K562 (cell line): Measurements from ENCODE around the gene BCAS3. TPM values are rescaled to one million over a fixed set of nuclear protein-coding genes. Genes with fewer than 3 reads are reported as not detected.

Source experiments
- ATF6 ChIP-seq: sonication (generic); formaldehyde crosslinking; IDR thresholded peaks from 2 replicates; pipeline ENCODE4 v1.4.0; 2020; ENCODE audit warnings: mild to moderate bottlenecking, missing genetic modification reagents
- CBFA2T2 ChIP-seq: fragments of 450-650 bp; conservative IDR thresholded peaks from 2 replicates; pipeline ENCODE4 v1.6.1; 2017; ENCODE audit warnings: mild to moderate bottlenecking
- CBFA2T3 ChIP-seq: fragments of 450-650 bp; IDR thresholded peaks from 2 replicates; pipeline ENCODE4 v1.6.1; 2017
- CBFB ChIP-seq: sonication (generic); formaldehyde crosslinking; IDR thresholded peaks from 2 replicates; pipeline ENCODE4 v1.4.0; 2020; ENCODE audit warnings: mild to moderate bottlenecking, missing genetic modification reagents
- CEBPZ ChIP-seq: fragments of 150-350 bp; IDR thresholded peaks from 2 replicates; pipeline ENCODE4 v1.6.1; 2014; ENCODE audit warnings: low read depth, mild to moderate bottlenecking, low read length, borderline replicate concordance
- CHD1 ChIP-seq: fragments of 200-600 bp; sonication (generic); IDR thresholded peaks from one replicate; pipeline ENCODE4 v1.6.1; 2012; ENCODE audit warnings: mild to moderate bottlenecking, moderate library complexity, low read length, inconsistent platforms
- DDX20 ChIP-seq: fragments of 450-650 bp; IDR thresholded peaks from 2 replicates; pipeline ENCODE4 v1.6.1; 2016; ENCODE audit warnings: missing genetic modification characterization, low read depth, mild to moderate bottlenecking, missing compliant biosample characterization, moderate library complexity
- DPF2 ChIP-seq: fragments of 450-650 bp; IDR thresholded peaks from 2 replicates; pipeline ENCODE4 v1.6.1; 2016
- HNRNPLL ChIP-seq: fragments of 200-400 bp; formaldehyde crosslinking; IDR thresholded peaks from 2 replicates; pipeline ENCODE4 v1.6.1; 2017; ENCODE audit warnings: low read length, low read depth, mild to moderate bottlenecking; ENCODE audit not compliant: poor library complexity, severe bottlenecking
- KLF1 ChIP-seq: fragments of 450-650 bp; IDR thresholded peaks from 2 replicates; pipeline ENCODE4 v1.6.1; 2016; ENCODE audit warnings: missing genetic modification characterization, missing compliant biosample characterization
- RBM39 ChIP-seq: fragments of 200-400 bp; formaldehyde crosslinking; optimal IDR thresholded peaks from 2 replicates; pipeline ENCODE3; 2018; ENCODE audit warnings: low read depth, low read length
- SMARCA4 ChIP-seq: fragments of 450-650 bp; IDR thresholded peaks from 2 replicates; pipeline ENCODE4 v1.6.1; 2016
- SOX6 ChIP-seq: fragments of 450-650 bp; IDR thresholded peaks from 2 replicates; pipeline ENCODE4 v1.6.1; 2014; ENCODE audit warnings: mild to moderate bottlenecking
- TAL1 ChIP-seq: fragments of 450-650 bp; IDR thresholded peaks from 2 replicates; pipeline ENCODE4 v1.6.1; 2016; ENCODE audit warnings: mild to moderate bottlenecking
- TCF3 ChIP-seq: sonication (generic); formaldehyde crosslinking; IDR thresholded peaks from 2 replicates; pipeline ENCODE4 v1.4.0; 2020; ENCODE audit warnings: mild to moderate bottlenecking, missing genetic modification reagents
- TEAD4 ChIP-seq, 2 experiments: sonication (generic) in 1 of 2; formaldehyde crosslinking in 1 of 2; IDR thresholded peaks; 2 replicates each; pipeline versions ENCODE4 v1.6.1 to v1.8.0; 2012 to 2022; ENCODE audit warnings: borderline replicate concordance in 1 of 2, inconsistent platforms in 1 of 2, low read length in 1 of 2, mild to moderate bottlenecking in 1 of 2, missing genetic modification reagents in 1 of 2
- ZBED1 ChIP-seq: IDR thresholded peaks from 2 replicates; pipeline ENCODE4 v1.6.1; 2014
- ZNF24 ChIP-seq: fragments of 450-650 bp; IDR thresholded peaks from 2 replicates; pipeline ENCODE4 v1.6.1; 2016
- ZNF324 ChIP-seq: fragments of 250-450 bp; sonication (Bioruptor Pico); IDR thresholded peaks from 2 replicates; pipeline ENCODE4 v1.4.0; 2020; ENCODE audit warnings: mild to moderate bottlenecking
- ZNF639 ChIP-seq, 2 experiments: fragments of 200-800 bp in 1 of 2; sonication (Bioruptor generic) in 1 of 2; sonication (generic) in 1 of 2; formaldehyde crosslinking in 1 of 2; IDR thresholded peaks in 1 of 2; conservative IDR thresholded peaks in 1 of 2; 2 replicates each; pipeline versions ENCODE4 v1.5.0 to v1.6.1; 2016 to 2020; ENCODE audit warnings: missing compliant biosample characterization in 1 of 2, missing genetic modification characterization in 1 of 2, missing genetic modification reagents in 1 of 2
- ZNF696 ChIP-seq: fragments of 250-450 bp; sonication (Bioruptor Pico); conservative IDR thresholded peaks from 2 replicates; pipeline ENCODE4 v1.4.0; 2020; ENCODE audit warnings: mild to moderate bottlenecking, moderate library complexity
- polyA plus RNA-seq, 8 experiments: library from polyadenylated mRNA; depleted of rRNA in 4 of 8; stranded (reverse) in 5 of 8; unstranded in 3 of 8; fragments of >200 nt; fragmentation: Nextera tagmentation in 2 of 8; fragmentation: Illumina TruSeq in 1 of 8; extraction: Ambion mirVana in 2 of 8; extraction: Trizol in 1 of 8; gene quantifications; 2 replicates each; pipeline versions ENCODE4 v1.2.1 to v1.2.3, GENCODE V29; 2011 to 2014; ENCODE audit warnings: inconsistent platforms in 1 of 8, missing spikeins in 1 of 8
- total RNA-seq, 7 experiments: library from RNA; depleted of rRNA in 6 of 7; stranded (reverse); fragments of >200 nt in 6 of 7; fragmentation: Illumina TruSeq in 2 of 7; extraction: Trizol in 2 of 7; gene quantifications; 2 replicates each; pipeline versions ENCODE4 v1.2.1 to v1.2.3, GENCODE V29; 2011 to 2021; ENCODE audit warnings: low replicate concordance in 1 of 7

BCAS3 gene
- total and polyA plus RNA-seq, 9 of the 15 experiments (the other 6 are each of a cell fraction or from before 2014, with no cell fraction given), result 1.9 to 5.5 (median 3.5) TPM

- TF ChIP-seq HNRNPLL (peak; percentile 33), DDX20 (tag) (no peak), CBFB (CRISPR knock-in tag) (no peak), ZNF639 (CRISPR knock-in tag; conservative IDR thresholded peaks at IDR 0.05 in 1 of 2, IDR thresholded peaks at IDR 0.05 in 1 of 2) (peak in 1 of 2 experiments; percentile 54; a peak in 1 of 4 replicates), ZNF24 (0 out of 2 replicates have a peak, but pooled peaks have one; percentile 7), ZNF324 (CRISPR knock-in tag) (peak; percentile 39; the same call in 1 of the 2 replicates), TEAD4 (IDR thresholded peaks at IDR 0.05; ENCODE audit: low read length) (peak; percentile 78), TEAD4 (CRISPR knock-in tag; IDR thresholded peaks at IDR 0.05; ENCODE audit: borderline replicate concordance) (no peak), SOX6 (peak; percentile 51; the same call in 1 of the 2 replicates), ZNF696 (CRISPR knock-in tag) (no peak), RBM39 (no peak), CEBPZ (no peak), CBFA2T2 (peak; percentile 51), KLF1 (tag) (no peak), ZBED1 (no peak), ATF6 (no peak), CBFA2T3 (peak; percentile 61; the same call in 1 of the 2 replicates), TAL1 (peak; percentile 77), DPF2 (peak; percentile 39; the same call in 1 of the 2 replicates), CHD1 (no peak), SMARCA4 (peak; percentile 30; the same call in 1 of the 2 replicates), TCF3 (CRISPR knock-in tag) (peak; percentile 72)
These were observed 467.2 kb downstream of the BCAS3 start (continued) for GRCh38 chr17:61144617-61145564.
